Keratinocyte (primary cell): ENCODE data around the gene TRIM10. TPM values are rescaled to one million over a fixed set of nuclear protein-coding genes. Genes with fewer than 3 reads are reported as not detected.

ENCODE experiments used
- DNase-seq: peaks from one replicate; pipeline ENCODE4 v3.0.0-alpha.2; 2011; ENCODE audit warnings: low read depth, missing footprints, low spot score
- FAIRE-seq: peaks from 2 replicates; lab custom pipeline; 2011; peaks lifted over from hg19 to GRCh38; lab: Jason Lieb, UNC
- H2AFZ ChIP-seq: 2 replicates; pipeline ENCODE4 v1.6.0; 2012; ENCODE audit warnings: low read length, control low read depth, inconsistent platforms; ENCODE audit not compliant: control insufficient read depth
- H3K27ac ChIP-seq: 2 replicates; pipeline ENCODE4 v1.5.1; 2011; ENCODE audit warnings: low read length; ENCODE audit not compliant: control insufficient read depth, insufficient read depth
- H3K27me3 ChIP-seq: 3 replicates; pipeline ENCODE4 v1.6.0; 2011; ENCODE audit warnings: low read length; ENCODE audit not compliant: control insufficient read depth, insufficient read depth; ENCODE audit errors: extremely low read depth
- H3K36me3 ChIP-seq, 2 experiments: 2 replicates in 1 of 2; 3 replicates in 1 of 2; pipeline ENCODE4 v1.5.1; 2011; ENCODE audit warnings: low read length in 2 of 2, mild to moderate bottlenecking in 1 of 2; ENCODE audit not compliant: control insufficient read depth in 2 of 2, insufficient read depth in 2 of 2; ENCODE audit errors: extremely low read depth in 1 of 2
- H3K4me1 ChIP-seq: 3 replicates; pipeline ENCODE4 v1.5.1; 2011; ENCODE audit warnings: low read length; ENCODE audit not compliant: control insufficient read depth, insufficient read depth; ENCODE audit errors: extremely low read depth
- H3K4me2 ChIP-seq: 3 replicates; pipeline ENCODE4 v1.6.0; 2011; ENCODE audit warnings: low read depth, low read length; ENCODE audit not compliant: control insufficient read depth, insufficient read depth; ENCODE audit errors: extremely low read depth
- H3K4me3 ChIP-seq, 3 experiments: fragments of 200-600 bp in 1 of 3; sonication (generic) in 1 of 3; 2 replicates in 2 of 3; 3 replicates in 1 of 3; pipeline ENCODE4 v1.5.1; 2011 to 2016; ENCODE audit warnings: low read length in 3 of 3, mild to moderate bottlenecking in 3 of 3, control low read depth in 2 of 3, inconsistent platforms in 1 of 3, low read depth in 1 of 3, mixed read lengths in 1 of 3, mixed run types in 1 of 3, moderate library complexity in 1 of 3; ENCODE audit not compliant: control insufficient read depth in 2 of 3, insufficient read depth in 2 of 3; ENCODE audit errors: extremely low read depth in 1 of 3
- H3K79me2 ChIP-seq: 2 replicates; pipeline ENCODE4 v1.6.0; 2012; ENCODE audit warnings: low read length; ENCODE audit not compliant: control insufficient read depth, insufficient read depth
- H3K9ac ChIP-seq: 3 replicates; pipeline ENCODE4 v1.6.0; 2011; ENCODE audit warnings: low read length; ENCODE audit not compliant: control insufficient read depth, insufficient read depth; ENCODE audit errors: extremely low read depth
- H3K9me1 ChIP-seq: 3 replicates; pipeline ENCODE4 v1.6.0; 2011; ENCODE audit warnings: low read length; ENCODE audit not compliant: control insufficient read depth, insufficient read depth; ENCODE audit errors: extremely low read depth
- H3K9me3 ChIP-seq: 2 replicates; pipeline ENCODE4 v1.5.1; 2012; ENCODE audit warnings: low read depth, low read length; ENCODE audit not compliant: control insufficient read depth
- H4K20me1 ChIP-seq: 3 replicates; pipeline ENCODE4 v1.6.0; 2011; ENCODE audit warnings: low read length; ENCODE audit not compliant: control insufficient read depth, insufficient read depth; ENCODE audit errors: extremely low read depth
- CTCF ChIP-seq, 3 experiments: IDR thresholded peaks in 1 of 3; conservative IDR thresholded peaks in 1 of 3; optimal IDR thresholded peaks in 1 of 3; 2 replicates in 2 of 3; 3 replicates in 1 of 3; pipeline versions ENCODE3 to v1.5.1; 2011; ENCODE audit warnings: low read length in 3 of 3, mild to moderate bottlenecking in 3 of 3, moderate library complexity in 2 of 3, control low read depth in 1 of 3, inconsistent platforms in 1 of 3; ENCODE audit not compliant: insufficient read depth in 2 of 3; ENCODE audit errors: extremely low read depth in 1 of 3
- EZH2 ChIP-seq: IDR thresholded peaks from one replicate; pipeline ENCODE4 v1.6.1; 2012; ENCODE audit warnings: inconsistent platforms, mild to moderate bottlenecking, low read length, moderate library complexity
- dilution Hi-C: fragments of 300-500 bp; cut with MboI; formaldehyde crosslinking; loops from one replicate; pipeline ENCODE4 v1.7.0; 2020; ENCODE audit warnings: low sequenced_read_pairs; ENCODE audit not compliant: extremely low pct_ligation_motif_present
- polyA plus RNA-seq, 5 experiments: library from polyadenylated mRNA; depleted of rRNA in 3 of 5; stranded (reverse) in 3 of 5; stranded (forward) in 1 of 5; unstranded in 1 of 5; fragments of >200 nt; gene quantifications; 1 replicate in 1 of 5; 2 replicates in 3 of 5; 3 replicates in 1 of 5; pipeline versions ENCODE4 v1.2.1 to v1.2.3, GENCODE V29; 2011 to 2012; ENCODE audit warnings: missing spikeins in 2 of 5, low read depth in 1 of 5, low replicate concordance in 1 of 5

The TRIM10 gene
- polyA plus RNA-seq, 1 donor (not counting 4 experiments of a cell fraction or from before 2014, with no cell fraction given): not detected

GRCh38 chr6:30116724-30117123 lies 44.3 kb downstream of the TRIM10 start:
- Histone ChIP-seq H3K27me3 (peaks cover 26% of the 10 kb centered on the region), H3K9me3 (no peaks in the 10 kb centered on the region), H3K4me3 (no peak overlapping the region), H3K79me2 (no peaks in the 10 kb centered on the region), H4K20me1 (no peaks in the 10 kb centered on the region), H3K4me2 (no peak overlapping the region), H3K27ac (no peak overlapping the region), H3K36me3 (no peaks in the 10 kb centered on the region), H2AFZ (no peak overlapping the region), H3K4me1 (no peaks in the 10 kb centered on the region), H3K9ac (no peak overlapping the region), H3K9me1 (no peaks in the 10 kb centered on the region)
- FAIRE-seq: no peak
- no peak for DNase-seq
- dilution Hi-C loops: no loop called here
- TF ChIP-seq CTCF (optimal IDR thresholded peaks at IDR 0.05 in 1 of 3, IDR thresholded peaks at IDR 0.05 in 1 of 3, conservative IDR thresholded peaks at IDR 0.05 in 1 of 3; ENCODE audit: extremely low read depth in 1 of 3, insufficient read depth in 2 of 3, low read length in 3 of 3) (no peak), EZH2 (no peak)

GRCh38 chr6:30113841-30114240 lies 47.2 kb downstream of the TRIM10 start:
- dilution Hi-C loops: no loop called here
- Histone ChIP-seq H3K9ac (no peak overlapping the region), H3K27me3 (peaks cover 43% of the 10 kb centered on the region), H3K27ac (no peak overlapping the region), H4K20me1 (no peaks in the 10 kb centered on the region), H2AFZ (no peak overlapping the region), H3K79me2 (no peaks in the 10 kb centered on the region), H3K4me2 (no peak overlapping the region), H3K4me3 (no peak overlapping the region), H3K36me3 (no peaks in the 10 kb centered on the region), H3K9me1 (no peaks in the 10 kb centered on the region), H3K4me1 (no peaks in the 10 kb centered on the region), H3K9me3 (no peaks in the 10 kb centered on the region)
- no peak for TF ChIP-seq EZH2
- TF ChIP-seq CTCF (optimal IDR thresholded peaks at IDR 0.05 in 1 of 3, IDR thresholded peaks at IDR 0.05 in 1 of 3, conservative IDR thresholded peaks at IDR 0.05 in 1 of 3; ENCODE audit: extremely low read depth in 1 of 3, insufficient read depth in 2 of 3, low read length in 3 of 3): no peak
- DNase-seq: no peak
- no peak for FAIRE-seq
